GM18867 (cell line): ENCODE data around the gene CMTM8.
"Not testable (repeated sequence)": the region's sequence is repeated elsewhere in the genome, so short reads cannot be mapped to it uniquely, and the experiment has no call there.

Source experiments
- ATAC-seq: cut with Tn5 transposase; IDR thresholded peaks from one replicate; pipeline ENCODE4 v1.9.1; 2021; ENCODE audit warnings: mild to moderate bottlenecking, moderate library complexity; ENCODE audit not compliant: unreplicated experiment

CMTM8 gene, protein sequence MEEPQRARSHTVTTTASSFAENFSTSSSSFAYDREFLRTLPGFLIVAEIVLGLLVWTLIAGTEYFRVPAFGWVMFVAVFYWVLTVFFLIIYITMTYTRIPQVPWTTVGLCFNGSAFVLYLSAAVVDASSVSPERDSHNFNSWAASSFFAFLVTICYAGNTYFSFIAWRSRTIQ

DNA sequence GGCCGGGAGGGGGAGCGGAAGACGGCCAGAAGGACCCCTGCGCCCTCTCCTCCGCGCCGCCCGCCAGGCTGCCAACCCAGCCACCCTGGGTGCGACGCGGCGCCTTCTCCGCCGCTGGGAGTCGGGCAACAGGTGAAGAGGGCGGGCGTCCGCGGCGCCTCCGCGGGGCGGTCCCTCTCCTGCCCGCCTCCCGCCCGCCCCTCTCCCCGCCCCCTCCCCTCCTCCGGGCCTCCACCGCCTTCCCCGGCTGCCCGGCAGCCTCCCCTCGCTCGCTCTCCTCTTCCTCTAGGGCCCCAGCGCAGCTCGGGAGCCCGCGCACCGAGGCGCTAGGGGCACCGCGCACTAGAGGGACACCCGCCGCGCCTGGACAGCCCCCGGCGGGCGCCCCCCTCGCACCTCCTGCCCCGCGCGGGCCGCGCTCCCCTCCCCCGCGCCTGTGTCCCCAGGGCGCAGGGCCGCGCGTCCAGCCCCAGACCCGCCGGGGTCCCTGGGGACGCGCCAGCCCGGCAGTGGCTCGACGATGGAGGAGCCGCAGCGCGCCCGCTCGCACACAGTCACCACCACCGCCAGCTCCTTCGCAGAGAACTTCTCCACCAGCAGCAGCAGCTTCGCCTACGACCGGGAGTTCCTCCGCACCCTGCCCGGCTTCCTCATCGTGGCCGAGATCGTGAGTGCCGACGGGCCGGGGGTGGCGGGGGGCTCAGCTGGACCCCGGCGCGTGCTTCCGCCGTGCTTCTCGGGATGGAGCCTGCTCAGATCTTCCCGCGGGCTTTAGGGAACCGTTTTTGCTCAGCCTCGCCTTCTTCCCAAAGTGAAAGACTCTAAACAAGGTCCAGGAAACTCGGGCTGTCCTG lies at the start of gene CMTM8:
Gene CMTM8 (plus strand): TSS at position 228 of the 854 bp plus-strand sequence. CDS start 293 bp downstream, at position 521.
- peak; percentile 73 for ATAC-seq

DNA sequence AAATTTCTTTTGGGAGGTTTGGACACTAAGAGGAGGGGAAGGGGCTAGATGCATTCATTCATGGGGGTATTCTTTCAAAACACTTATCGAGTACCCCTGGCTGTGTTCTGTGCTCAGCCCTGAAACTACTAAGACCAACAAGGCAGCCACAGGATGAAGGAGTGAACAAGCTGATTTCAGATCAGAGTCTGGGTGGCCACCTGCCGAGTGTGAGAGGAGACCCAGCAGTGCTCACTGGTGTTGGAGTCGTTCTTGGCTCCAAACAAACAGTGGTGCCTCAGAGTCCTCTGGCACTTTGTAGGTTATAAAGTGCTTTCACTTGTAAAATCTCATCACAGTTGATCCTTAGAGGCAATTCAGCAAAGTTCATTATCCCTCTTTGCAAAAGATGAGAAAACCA lies 48.8 kb upstream of the CMTM8 start:
- ATAC-seq, result no peak

DNA sequence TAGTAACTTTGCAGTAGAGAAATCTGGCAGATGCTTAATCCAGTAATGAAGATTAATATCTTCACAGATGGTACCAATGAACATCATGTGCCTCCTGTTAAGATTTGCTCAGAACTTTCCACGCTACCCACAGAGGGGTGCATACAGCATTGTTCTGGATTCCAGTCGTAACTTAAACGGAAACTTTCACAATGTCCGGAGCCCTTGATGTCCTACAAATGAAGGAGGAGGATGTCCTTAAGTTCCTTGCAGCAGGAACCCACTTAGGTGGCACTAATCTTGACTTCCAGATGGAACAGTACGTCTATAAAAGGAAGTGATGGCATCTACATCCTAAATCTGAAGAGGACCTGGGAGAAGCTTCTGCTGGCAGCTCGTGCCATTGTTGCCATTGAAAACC lies 47.9 kb upstream of the CMTM8 start:
- ATAC-seq, result not testable (repeated sequence)

DNA sequence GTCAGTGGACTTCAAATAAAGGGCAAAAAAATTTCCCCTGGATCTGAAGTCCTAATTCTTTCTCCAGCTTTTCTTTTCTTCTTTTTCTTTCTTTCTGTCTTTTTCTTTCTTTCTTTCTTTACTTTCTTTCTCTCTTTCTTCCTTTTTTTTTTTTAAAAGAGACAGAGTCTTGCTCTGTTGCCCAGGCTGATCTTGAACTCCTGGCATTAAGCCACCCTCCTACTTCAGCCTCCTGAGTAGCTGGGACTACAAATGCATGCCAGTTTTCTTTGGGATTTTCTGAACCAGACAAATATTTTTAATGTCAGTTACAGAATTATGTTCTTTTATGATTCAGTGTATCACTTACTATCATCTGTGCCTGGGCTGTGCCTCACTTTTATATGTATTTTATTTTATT lies 45.4 kb upstream of the CMTM8 start:
- ATAC-seq, result no peak

DNA sequence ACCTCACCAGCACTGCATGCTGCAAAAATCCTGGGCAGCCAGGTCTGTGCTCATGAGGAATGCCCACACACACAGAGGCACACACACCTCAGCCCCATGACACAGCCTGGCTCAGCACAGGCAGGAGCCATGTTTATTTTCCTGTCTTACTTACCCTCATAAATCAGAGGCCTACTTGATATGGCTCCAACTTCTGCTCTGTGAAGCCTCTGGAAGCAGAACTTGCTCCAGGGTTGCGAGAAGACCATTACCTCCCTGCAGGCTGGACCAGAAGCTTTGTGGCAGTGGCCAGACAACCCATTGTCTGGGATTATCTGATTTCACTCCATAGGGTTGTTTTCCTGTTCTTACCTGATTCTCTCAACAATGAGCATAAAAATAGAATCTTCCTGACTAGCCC lies 43.8 kb upstream of the CMTM8 start:
- ATAC-seq, result no peak

DNA sequence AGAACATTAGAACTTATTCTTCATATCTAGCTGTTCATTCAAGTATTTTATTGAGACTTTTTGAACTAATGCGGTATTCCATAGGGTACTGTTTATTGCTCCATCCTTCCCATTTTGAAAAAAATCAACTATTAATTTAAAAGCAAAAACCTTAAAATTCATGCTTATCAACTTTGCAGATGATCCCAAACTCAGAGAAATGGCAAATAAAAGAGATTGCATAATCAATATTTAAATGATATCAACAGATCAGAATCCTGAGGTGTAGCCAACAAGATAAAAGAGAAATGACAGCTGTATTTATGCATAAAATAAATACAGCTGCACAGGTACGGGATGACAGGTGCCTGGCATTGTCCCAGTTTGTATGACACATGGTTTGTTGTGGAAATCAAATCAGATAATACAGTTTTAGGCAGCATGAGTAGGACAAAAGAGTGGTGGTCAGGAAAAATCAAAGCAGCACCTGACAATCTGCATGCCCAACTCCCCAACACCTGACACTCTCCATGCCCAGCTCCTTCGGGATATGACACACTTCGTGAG lies 42.4 kb upstream of the CMTM8 start:
- ATAC-seq, result no peak

DNA sequence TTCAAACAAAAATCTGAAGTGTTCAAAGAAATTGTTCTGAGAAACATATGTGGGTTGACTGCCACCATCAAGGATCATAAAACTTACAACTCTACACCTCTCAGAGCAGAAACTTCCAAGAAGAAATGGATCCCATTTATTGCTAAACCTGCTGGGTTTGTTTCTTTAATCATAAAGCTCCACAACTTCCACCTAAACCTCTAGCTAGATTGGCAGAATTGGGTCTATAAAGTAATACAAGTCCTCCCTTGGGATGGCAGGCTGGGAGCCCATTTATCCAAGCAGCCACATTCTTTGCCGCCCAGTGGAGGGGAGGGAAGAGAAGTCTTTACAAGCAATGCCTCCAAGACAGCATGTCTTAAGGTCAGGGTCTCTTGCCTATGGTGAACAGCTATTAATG lies 40.5 kb upstream of the CMTM8 start:
- no peak for ATAC-seq

DNA sequence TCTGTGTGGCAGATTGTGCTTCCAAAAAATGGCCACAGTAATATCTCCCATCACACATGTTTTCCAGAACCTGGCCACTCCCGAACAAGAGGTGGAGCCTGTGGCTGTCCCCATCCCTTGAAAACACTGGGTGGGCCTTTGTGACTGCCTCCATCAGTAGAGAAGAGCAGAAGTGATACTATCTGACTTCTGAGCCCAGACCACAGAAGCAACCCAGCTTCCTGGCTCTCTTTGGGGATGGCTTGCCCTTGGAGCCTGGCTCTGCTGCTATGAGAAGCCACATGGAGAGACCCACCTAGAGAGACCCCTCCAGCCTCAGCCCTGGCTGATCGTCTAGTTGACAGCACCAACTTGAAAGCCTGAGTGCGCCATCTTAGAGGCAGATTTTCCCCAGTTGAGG lies 39.8 kb upstream of the CMTM8 start:
- no peak for ATAC-seq

DNA sequence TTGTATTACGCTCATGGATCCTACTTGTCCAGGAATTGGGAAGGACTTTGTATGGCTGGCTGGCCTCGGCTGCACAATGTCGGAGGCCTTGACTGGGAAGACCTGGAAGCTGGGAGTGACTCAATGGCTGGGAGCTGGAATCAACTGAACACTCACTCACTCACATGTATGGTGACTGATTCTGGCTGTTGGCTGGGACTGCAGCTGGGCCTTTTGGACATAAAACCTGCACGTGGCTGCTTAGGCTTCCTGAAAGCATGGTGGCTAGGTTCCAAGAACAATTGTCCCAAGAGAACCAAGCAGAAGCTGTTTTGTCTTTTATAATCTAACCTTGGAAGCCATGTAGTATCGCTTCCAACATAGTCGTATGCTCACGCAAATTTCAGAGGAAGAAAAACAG lies 38.0 kb upstream of the CMTM8 start:
- ATAC-seq, result no peak

DNA sequence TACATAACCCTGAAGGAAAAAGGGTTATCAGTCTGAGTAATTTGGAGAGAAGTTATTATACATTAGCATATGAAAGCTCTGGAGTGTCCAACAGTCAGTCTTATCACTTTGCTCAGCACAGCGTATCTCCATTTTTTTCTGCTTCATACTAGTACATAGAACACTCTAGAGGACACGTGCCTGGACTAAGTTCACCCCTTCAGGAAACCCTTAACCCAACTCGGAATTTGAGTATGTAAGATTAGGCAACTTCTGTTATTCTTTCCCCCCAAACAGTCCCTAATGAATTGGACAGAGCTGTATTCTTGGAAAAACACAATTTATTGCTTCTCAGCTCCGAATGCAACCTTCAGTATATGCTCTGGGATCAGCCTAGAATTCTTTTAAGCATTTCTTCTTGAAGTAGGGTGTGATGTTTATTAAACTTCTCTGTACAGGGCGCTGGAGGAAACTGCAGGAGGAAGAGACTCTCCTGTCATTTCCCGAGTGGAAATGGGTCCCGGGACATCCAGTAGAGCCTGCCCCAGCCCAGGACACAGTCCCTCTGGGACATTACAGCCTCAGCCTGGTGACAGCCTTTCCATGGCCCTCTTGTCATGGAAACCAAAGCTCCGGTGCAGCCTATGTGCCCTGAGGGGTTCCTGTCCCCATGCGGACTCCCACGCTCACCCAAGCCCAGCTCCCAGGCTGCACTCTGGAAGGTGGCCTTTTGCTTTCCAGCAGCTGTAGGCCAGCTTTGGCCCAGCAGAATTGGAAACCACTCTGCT lies 37.3 kb upstream of the CMTM8 start:
- ATAC-seq, result no peak

DNA sequence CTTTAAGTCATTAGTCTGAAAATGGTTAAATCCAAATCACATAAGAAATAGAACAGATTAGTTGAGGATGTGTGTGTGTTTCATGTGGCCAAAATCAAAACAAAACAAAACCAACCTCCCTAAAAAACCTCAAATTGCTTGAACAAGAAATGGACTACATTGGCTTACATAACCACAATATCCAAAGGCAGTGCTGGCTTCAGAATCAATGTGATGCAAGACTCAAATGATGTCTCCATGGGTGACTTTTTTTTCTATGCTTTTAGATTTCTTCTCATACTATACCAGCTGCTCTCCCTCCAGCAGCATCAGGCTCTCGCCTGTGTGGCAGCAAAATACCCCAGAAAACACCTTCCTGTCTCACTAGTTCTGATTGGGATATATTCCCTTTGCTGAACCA lies 36.0 kb upstream of the CMTM8 start:
- ATAC-seq, result no peak

DNA sequence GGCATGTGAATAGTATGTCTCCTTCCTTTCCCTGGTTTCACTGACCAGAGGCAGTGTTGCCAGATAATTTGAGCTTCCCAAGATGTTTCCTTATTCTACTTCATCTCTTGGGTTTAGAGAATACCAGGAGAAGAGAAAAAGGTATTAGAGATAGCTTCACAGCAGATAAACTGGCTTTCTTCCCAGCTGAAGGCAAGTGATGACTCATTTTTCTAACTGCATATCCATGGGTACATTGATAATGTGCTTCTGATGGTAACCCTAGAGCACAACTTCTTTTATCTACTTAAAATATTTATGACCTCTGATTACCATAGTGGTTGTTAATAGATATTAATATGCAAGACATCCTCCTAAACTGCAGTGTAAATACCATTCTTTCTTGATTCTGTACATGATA lies 34.6 kb upstream of the CMTM8 start:
- no peak for ATAC-seq

DNA sequence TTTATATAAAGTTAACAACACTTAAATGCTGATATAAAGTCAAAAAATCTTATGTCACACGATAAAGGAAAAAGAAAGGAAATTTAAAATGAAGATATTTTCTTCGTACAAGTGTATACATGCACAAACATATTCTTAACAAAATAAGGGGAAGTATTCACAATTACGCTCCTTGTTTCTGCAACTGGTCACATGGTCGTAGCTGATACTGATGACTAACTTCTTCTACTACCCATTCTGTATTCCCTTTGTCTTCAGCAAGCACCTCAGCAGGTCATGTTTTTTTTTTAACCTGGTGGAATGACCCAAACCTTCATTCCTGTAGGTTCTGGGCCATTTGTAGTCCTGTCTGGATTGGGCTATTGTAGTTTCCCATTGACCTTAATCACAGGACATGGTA lies 30.0 kb upstream of the CMTM8 start:
- ATAC-seq, result no peak

DNA sequence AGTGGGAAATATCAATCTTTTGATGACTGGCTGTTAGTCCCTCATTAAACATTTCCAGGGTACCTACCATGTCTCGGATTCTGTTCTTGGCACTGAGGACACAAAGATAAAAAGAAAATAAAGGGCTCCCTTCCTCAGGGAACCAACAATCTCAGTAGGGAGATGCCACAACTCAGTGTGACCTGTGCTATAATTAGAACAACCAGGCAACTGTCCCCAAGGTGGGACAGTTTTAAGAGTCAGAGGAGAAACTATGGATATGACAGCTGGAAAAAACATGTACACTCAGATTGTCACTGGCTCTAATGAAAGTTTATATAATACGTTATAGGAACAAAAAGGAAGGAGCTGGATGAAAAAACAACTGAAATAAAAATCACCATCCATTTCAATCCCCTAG lies 23.3 kb upstream of the CMTM8 start:
- ATAC-seq, result no peak

DNA sequence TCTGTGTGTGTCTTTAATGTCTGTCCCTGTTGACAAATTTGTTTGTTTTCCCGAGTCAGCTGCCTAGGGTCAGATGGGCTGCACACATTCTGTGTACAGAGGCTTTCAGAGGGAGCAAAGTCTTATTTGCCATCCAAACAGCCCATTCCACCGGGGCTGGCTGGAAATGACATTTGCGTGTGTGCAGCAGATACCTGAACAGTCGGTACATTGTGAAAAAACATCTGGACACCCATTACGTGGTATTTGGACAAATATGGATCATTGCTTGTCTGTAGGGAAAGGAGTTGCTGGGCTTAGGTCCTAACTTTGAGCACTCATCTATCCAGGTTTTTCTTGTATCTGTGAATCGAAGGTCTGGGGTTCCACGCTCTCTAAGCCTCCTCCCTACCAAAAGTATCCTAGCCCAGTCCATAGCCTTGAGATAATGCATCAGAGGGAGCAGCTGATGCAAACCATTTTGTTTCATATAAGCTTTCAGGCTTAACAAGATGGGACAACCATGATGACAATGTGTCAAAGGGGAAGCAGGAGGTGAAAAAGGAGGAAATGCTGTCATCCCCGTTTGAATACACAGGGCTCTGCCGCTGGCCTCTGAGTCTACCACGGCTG lies 22.2 kb upstream of the CMTM8 start:
- no peak for ATAC-seq

DNA sequence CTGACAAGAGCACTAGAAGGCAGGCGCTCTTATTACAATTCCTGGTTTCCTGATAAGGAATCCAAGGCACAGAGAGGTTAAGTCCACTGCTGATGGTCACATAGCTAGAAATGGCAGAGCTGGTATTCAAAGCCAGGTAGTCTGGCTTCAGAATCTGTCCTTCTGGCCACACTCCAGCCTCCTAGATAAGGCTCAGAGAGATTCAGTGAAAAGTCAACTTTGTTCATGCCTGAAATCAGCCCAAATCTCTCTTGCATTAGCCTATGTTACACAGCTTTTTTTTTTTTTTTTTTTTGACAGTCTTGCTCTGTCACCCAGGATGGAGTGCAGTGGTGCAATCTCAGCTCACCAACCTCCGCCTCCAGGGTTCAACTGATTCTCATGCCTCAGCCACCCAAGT lies 21.1 kb upstream of the CMTM8 start:
- ATAC-seq, result no peak

DNA sequence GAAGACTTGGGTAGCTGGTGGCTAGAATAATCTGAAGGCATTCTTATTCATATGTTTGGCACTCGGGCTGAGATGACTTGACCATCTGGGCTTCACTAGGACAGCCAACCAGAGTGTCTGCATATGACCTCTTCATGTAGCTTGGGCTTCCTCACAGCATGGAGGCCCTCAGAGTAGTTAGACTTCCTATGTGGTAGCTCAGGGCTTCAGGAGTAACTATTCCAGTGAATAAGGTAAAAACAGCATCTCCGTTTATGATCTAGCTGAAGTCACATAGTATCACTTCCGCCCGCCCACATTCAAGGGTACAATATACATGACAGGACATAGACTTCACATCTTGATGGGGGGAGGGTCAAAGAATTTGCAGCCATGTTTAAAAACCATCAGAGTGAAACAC lies 18.9 kb upstream of the CMTM8 start:
- ATAC-seq, result no peak

DNA sequence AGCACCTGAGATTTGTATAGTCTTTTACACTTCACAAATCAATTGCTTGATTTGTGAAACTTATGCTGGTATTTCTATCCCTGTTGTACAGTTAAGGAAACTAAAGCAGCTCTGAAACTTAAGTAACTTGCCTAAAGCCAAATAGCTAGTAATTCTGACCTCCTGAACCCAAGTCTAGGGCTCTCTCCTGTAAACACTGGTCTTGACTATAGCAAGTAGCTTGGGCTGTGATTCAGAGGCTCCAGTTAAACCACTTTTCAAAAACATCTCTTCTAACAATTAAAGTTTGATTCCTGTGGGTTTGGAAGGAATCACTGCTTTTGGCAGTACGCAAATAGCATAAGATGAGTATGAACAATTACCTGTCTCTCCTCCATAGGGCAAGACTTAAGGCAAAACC lies 18.5 kb upstream of the CMTM8 start:
- no peak for ATAC-seq

DNA sequence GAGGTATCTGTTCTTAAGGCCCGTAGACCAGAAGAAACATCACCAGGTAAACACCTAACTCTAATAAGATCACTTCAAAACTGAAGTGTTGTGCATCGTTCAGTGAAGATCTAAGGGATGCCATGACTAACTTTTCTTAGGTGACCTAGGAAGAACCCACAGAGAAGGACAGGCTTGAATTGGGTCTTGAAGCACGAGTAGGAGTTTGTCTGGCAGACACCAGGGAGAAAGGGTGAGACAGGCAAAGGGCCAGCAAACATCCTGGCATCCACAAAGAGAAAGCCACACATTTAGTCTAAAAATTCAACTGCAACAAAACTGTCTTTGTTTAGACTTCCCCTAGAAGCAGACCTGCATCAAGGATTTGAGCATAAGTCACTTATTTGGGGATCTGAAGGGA lies 15.5 kb upstream of the CMTM8 start:
- ATAC-seq, result no peak

DNA sequence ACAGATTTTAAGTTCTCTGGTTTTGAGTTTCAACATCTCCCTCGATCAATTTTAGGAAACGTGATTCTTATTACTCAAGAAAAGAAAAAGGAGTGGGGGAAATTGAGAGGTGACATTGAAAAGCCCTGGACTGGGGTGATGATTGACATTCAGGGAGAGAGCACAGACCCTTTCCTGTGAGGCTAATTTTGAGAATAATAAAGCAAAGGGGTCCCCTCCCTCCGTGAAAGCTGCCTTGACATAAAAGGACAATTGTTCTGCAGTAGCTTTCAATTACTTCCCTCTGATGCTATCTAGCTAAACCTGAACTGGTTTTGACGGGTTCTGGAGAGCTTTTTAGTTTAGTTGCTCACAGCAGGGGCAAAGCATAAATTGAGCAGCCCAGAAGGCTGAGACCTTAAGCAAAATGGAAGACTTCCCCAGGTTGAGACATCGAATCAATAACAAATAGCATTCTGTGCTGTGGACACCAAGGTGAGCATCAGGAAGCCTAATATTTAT lies 14.4 kb upstream of the CMTM8 start:
- ATAC-seq, result no peak

DNA sequence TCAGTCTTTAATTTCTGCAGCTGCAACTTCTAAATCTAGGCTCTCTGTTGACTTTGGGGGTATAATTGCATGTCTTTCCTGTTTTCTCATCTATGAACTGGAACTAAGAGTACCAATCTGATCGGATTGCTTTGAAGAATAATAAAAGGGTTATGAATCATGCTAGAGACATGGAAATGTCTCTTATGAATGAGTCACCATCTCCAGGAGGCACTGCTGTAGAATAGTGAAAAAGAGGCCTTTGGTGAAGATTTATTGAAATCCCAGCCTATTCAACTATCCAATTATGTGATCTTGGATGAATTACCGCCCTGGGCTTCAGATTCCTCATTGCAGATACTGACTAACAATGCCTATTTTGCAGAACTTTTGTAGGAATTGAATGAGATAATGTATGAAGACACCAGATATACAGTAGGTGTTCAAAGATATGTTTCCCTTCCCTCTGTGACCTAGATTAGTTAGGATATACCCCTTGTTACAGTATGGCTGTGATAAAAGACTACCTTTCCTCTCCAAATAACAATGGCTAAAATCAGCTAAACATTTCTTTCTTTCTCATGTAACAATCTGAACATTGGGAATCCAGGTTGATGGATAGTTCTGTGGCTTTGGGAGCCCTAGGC lies 11.5 kb upstream of the CMTM8 start:
- ATAC-seq, result no peak
